ENCODE results near the gene MACROH2A1. TPM values are rescaled to one million over a fixed set of nuclear protein-coding genes. Genes with fewer than 3 reads are reported as not detected.
"Not testable (repeated sequence)": the region's sequence is repeated elsewhere in the genome, so short reads cannot be mapped to it uniquely, and the experiment has no call there.

The MACROH2A1 gene
- total RNA-seq, 2 donors from 2014 or later = 84.8 to 173 TPM

GRCh38 chr5:135365281-135365680 is 33.8 kb downstream of the MACROH2A1 start:
- Mint-ChIP-seq H3K4me1 (no peaks in the 10 kb centered on the region), H3K27ac (no peak overlapping the region), H3K4me3 (no peak overlapping the region), H3K36me3 (ENCODE audit: low read depth) (peaks cover 100% of the 10 kb centered on the region), H3K27me3 (no peaks in the 10 kb centered on the region), H3K9me3 (no peaks in the 10 kb centered on the region)
- ATAC-seq (replicated peaks) = no peak

- Mint-ChIP-seq H3K9me3 (no peaks in the 10 kb centered on the region), H3K4me3 (no peak overlapping the region), H3K27ac (no peak overlapping the region), H3K36me3 (ENCODE audit: low read depth) (peaks cover 100% of the 10 kb centered on the region), H3K4me1 (no peaks in the 10 kb centered on the region), H3K27me3 (no peaks in the 10 kb centered on the region)
- no peak for ATAC-seq (replicated peaks)
These were observed 34.4 kb downstream of the MACROH2A1 start for GRCh38 chr5:135364421-135365262.

- not testable (repeated sequence) for H3K4me3 Mint-ChIP-seq; H3K4me1 Mint-ChIP-seq; ATAC-seq (replicated peaks); H3K27ac Mint-ChIP-seq; H3K9me3 Mint-ChIP-seq; H3K27me3 Mint-ChIP-seq
- peaks cover 95% of the 10 kb centered on the region for H3K36me3 Mint-ChIP-seq (ENCODE audit: low read depth)
These were observed 35.7 kb downstream of the MACROH2A1 start for GRCh38 chr5:135363342-135363741.

- no peaks in the 10 kb centered on the region for H3K27me3 Mint-ChIP-seq
These were observed 36.9 kb downstream of the MACROH2A1 start for GRCh38 chr5:135362102-135362501.

GRCh38 chr5:135360278-135361274 is 38.5 kb downstream of the MACROH2A1 start:
- Mint-ChIP-seq H3K36me3 (ENCODE audit: low read depth) (peaks cover 80% of the 10 kb centered on the region), H3K9me3 (no peaks in the 10 kb centered on the region), H3K4me1 (no peaks in the 10 kb centered on the region), H3K4me3 (no peak overlapping the region), H3K27me3 (no peaks in the 10 kb centered on the region), H3K27ac (peak overlapping the region; percentile 58)
- ATAC-seq (replicated peaks) = no peak

More at GRCh38 chr5:135362102-135362501, 36.9 kb downstream of the MACROH2A1 start:
- Mint-ChIP-seq H3K9me3 (no peaks in the 10 kb centered on the region), H3K27ac (no peak overlapping the region), H3K4me3 (no peak overlapping the region), H3K4me1 (no peaks in the 10 kb centered on the region), H3K36me3 (ENCODE audit: low read depth) (peaks cover 94% of the 10 kb centered on the region)
- ATAC-seq (replicated peaks) = no peak

- Mint-ChIP-seq H3K27ac (peak overlapping the region; percentile 58), H3K36me3 (ENCODE audit: low read depth) (peaks cover 80% of the 10 kb centered on the region), H3K4me3 (no peak overlapping the region), H3K9me3 (no peaks in the 10 kb centered on the region), H3K4me1 (no peaks in the 10 kb centered on the region), H3K27me3 (no peaks in the 10 kb centered on the region)
- no peak for ATAC-seq (replicated peaks)
These were observed 39.5 kb downstream of the MACROH2A1 start for GRCh38 chr5:135359374-135360165.

GRCh38 chr5:135357685-135358084 is 41.3 kb downstream of the MACROH2A1 start:
- Mint-ChIP-seq H3K4me1 (no peaks in the 10 kb centered on the region), H3K27ac (no peak overlapping the region), H3K36me3 (ENCODE audit: low read depth) (peaks cover 75% of the 10 kb centered on the region)

GRCh38 chr5:135356522-135357318 is 42.3 kb downstream of the MACROH2A1 start:
- H3K4me1 Mint-ChIP-seq = no peaks in the 10 kb centered on the region
- ATAC-seq (replicated peaks) = no peak
- H3K4me3 Mint-ChIP-seq = no peak overlapping the region
- H3K27ac Mint-ChIP-seq = no peak overlapping the region
- H3K9me3 Mint-ChIP-seq = no peaks in the 10 kb centered on the region
- H3K27me3 Mint-ChIP-seq = no peaks in the 10 kb centered on the region
- H3K36me3 Mint-ChIP-seq (ENCODE audit: low read depth) = peaks cover 75% of the 10 kb centered on the region

More at GRCh38 chr5:135357685-135358084, 41.3 kb downstream of the MACROH2A1 start:
- no peak overlapping the region for H3K4me3 Mint-ChIP-seq
- no peak for ATAC-seq (replicated peaks)
- no peaks in the 10 kb centered on the region for H3K27me3 Mint-ChIP-seq
- H3K9me3 Mint-ChIP-seq = no peaks in the 10 kb centered on the region

- peak overlapping the region; percentile 38 for H3K27ac Mint-ChIP-seq
- no peaks in the 10 kb centered on the region for H3K4me1 Mint-ChIP-seq
- no peak overlapping the region for H3K4me3 Mint-ChIP-seq
- no peaks in the 10 kb centered on the region for H3K9me3 Mint-ChIP-seq
- peaks cover 73% of the 10 kb centered on the region for H3K36me3 Mint-ChIP-seq (ENCODE audit: low read depth)
- no peaks in the 10 kb centered on the region for H3K27me3 Mint-ChIP-seq
- no peak for ATAC-seq (replicated peaks)
These were observed 43.9 kb downstream of the MACROH2A1 start for GRCh38 chr5:135355169-135355568.

GRCh38 chr5:135353952-135354721 is 44.9 kb downstream of the MACROH2A1 start:
- Mint-ChIP-seq H3K36me3 (ENCODE audit: low read depth) (peaks cover 77% of the 10 kb centered on the region), H3K27ac (no peak overlapping the region), H3K4me1 (no peaks in the 10 kb centered on the region), H3K9me3 (no peaks in the 10 kb centered on the region), H3K4me3 (no peak overlapping the region), H3K27me3 (no peaks in the 10 kb centered on the region)
- no peak for ATAC-seq (replicated peaks)

- Mint-ChIP-seq H3K4me3 (no peak overlapping the region), H3K4me1 (no peaks in the 10 kb centered on the region), H3K9me3 (no peaks in the 10 kb centered on the region), H3K27me3 (no peaks in the 10 kb centered on the region), H3K27ac (no peak overlapping the region), H3K36me3 (ENCODE audit: low read depth) (peaks cover 84% of the 10 kb centered on the region)
- no peak for ATAC-seq (replicated peaks)
These were observed 48.5 kb downstream of the MACROH2A1 start for GRCh38 chr5:135350536-135350935.

- Mint-ChIP-seq H3K4me1 (no peaks in the 10 kb centered on the region), H3K4me3 (no peak overlapping the region), H3K27me3 (no peaks in the 10 kb centered on the region), H3K27ac (no peak overlapping the region), H3K9me3 (no peaks in the 10 kb centered on the region), H3K36me3 (ENCODE audit: low read depth) (peaks cover 84% of the 10 kb centered on the region)
- no peak for ATAC-seq (replicated peaks)
These were observed 49.1 kb downstream of the MACROH2A1 start for GRCh38 chr5:135349886-135350285.

- Mint-ChIP-seq H3K4me3 (no peak overlapping the region), H3K36me3 (ENCODE audit: low read depth) (peaks cover 84% of the 10 kb centered on the region), H3K4me1 (no peaks in the 10 kb centered on the region), H3K27me3 (no peaks in the 10 kb centered on the region), H3K9me3 (no peaks in the 10 kb centered on the region), H3K27ac (peak overlapping the region; percentile 19)
- ATAC-seq (replicated peaks) = no peak
These were observed 49.6 kb downstream of the MACROH2A1 start for GRCh38 chr5:135349451-135349850.
